ENCODE measurements around the gene OR4K17.
"Not testable (repeated sequence)": the region's sequence is repeated elsewhere in the genome, so short reads cannot be mapped to it uniquely, and the experiment has no call there.

The OR4K17 gene

GRCh38 chr14:20143911-20144310 lies 33.4 kb downstream of the OR4K17 start:
- no peak for TF ChIP-seq CTCF (conservative IDR thresholded peaks at IDR 0.05)

GRCh38 chr14:20144820-20145219 lies 34.3 kb downstream of the OR4K17 start:
- H3K27ac ChIP-seq, result no peak overlapping the region
- TF ChIP-seq CTCF (conservative IDR thresholded peaks at IDR 0.05), result no peak

More at GRCh38 chr14:20143911-20144310, 33.4 kb downstream of the OR4K17 start:
- no peak overlapping the region for H3K27ac ChIP-seq

- TF ChIP-seq CTCF (conservative IDR thresholded peaks at IDR 0.05), result no peak
- no peak overlapping the region for H3K27ac ChIP-seq
Observed at GRCh38 chr14:20164462-20164861, 53.9 kb downstream of the OR4K17 start.

GRCh38 chr14:20167091-20167490 lies 56.6 kb downstream of the OR4K17 start:
- TF ChIP-seq CTCF (conservative IDR thresholded peaks at IDR 0.05), result no peak
- no peak overlapping the region; the same call in 1 of the 2 replicates for H3K27ac ChIP-seq

GRCh38 chr14:20169852-20170251 lies 59.3 kb downstream of the OR4K17 start:
- H3K27ac ChIP-seq, result not testable (repeated sequence)

Data from VCaP (cell line).